Gastrocnemius medialis (tissue), 4 donors: ENCODE measurements around the gene CCDC13.
A peak's percentile ranks its signal among the peaks of the same experiment; 100 is the strongest.

Experiments used
- CTCF ChIP-seq, 5 experiments: fragments of 450-650 bp in 3 of 5; fragments of 200-600 bp in 2 of 5; sonication (generic) in 2 of 5; IDR thresholded peaks in 4 of 5; conservative IDR thresholded peaks in 1 of 5; 1 replicate in 4 of 5; 2 replicates in 1 of 5; pipeline ENCODE4 v1.5.1; 2016 to 2019; ENCODE audit warnings: antibody characterized with exemption in 5 of 5, mild to moderate bottlenecking in 3 of 5, moderate library complexity in 3 of 5
- POLR2A ChIP-seq, 2 donors: fragments of 450-650 bp; IDR thresholded peaks; one replicate each; pipeline ENCODE4 v1.6.1; 2017; ENCODE audit warnings: antibody characterized with exemption in 2 of 2, mild to moderate bottlenecking in 2 of 2, moderate library complexity in 2 of 2

DNA sequence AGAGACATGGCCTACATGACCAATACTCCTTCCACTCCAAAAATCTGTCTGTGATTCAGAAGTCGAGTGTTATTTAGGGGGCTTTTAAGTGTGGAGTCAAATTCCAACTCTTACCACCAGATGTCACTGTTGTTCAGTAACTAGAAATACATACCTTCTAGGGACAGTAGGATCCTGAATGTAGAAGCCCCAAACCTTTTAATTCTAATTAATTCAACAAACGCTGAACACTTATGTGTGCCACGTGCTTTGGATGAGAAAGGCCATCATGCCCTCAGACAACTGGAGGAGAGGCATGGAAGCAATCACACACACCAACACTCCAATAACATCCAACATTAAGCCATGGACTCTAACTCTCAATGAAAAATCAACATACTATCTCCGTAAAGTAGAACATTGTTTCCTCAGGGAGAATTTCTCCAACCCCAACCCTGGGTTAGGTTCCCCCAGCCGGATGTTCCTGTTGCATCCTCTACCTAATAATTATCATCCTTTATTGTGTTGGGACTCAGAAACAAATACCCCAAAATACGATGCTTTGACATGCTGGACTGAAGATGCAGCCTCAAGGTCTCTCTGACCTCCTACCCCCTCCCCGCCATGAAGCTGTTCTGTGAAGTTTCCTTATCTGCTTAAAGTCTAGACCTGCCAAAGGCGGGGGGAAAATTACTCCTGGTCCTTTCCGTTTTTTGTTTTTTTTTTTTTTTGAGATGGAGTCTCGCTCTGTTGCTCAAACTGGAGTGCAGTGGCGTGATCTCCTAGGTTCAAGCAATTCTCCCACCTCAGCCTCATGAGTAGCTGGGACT lies 8.0 kb upstream of the CCDC13 start:
- TF ChIP-seq CTCF (IDR thresholded peaks at IDR 0.05 in 4 of 5, conservative IDR thresholded peaks at IDR 0.05 in 1 of 5), result peak; percentile 67 to 88 (median 83)
- no peak for TF ChIP-seq POLR2A (IDR thresholded peaks at IDR 0.05)
